T-helper 2 cell (primary cell): ENCODE measurements around the gene PTPRJ.

Source experiments
- DNase-seq, 5 experiments: peaks; one replicate each; pipeline versions ENCODE4 v3.0.0 to v3.0.0-alpha.2; 2012 to 2022

Gene PTPRJ

GRCh38 chr11:48168815-48169214 is 188.5 kb downstream of the PTPRJ start:
- no peak for DNase-seq

DNA sequence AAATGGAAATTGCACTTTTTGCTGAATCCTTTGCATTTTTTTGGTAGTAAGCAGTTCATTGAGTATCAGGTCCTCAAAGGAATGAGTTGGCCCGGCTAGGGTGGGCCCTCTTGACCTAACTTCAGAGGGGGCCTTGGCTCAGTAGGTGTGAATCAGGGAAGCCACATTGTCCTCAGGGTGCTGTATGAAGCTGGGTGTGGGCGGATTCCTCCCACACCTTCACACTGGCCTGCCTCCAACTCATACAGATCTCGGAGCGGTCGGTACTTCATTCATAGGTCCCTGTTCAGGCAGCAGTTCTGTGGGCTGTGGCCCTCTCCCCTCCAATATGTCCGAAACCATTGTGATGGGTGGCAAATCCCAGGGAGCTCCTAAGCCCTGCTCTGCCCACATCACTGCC is 188.9 kb downstream of the PTPRJ start:
- DNase-seq = no peak

DNA sequence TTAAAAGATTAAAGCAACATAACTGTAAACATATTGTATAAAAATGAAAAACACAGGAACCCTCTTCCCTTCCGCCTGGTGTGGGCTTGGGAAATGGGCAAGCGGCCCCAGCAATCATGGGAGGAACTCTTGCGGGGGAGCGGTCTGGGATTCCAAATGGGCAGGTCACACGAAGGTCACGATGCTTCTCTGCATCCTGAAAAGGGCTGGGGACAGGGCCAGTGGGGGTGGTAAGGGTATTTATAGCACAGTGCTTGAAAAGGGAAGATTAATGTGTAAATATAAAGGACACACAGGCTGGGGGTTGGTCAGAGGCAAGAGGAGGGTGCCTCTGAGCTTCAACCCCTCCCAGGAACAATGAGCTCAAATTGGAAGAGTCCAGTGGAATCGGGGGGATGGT is 189.4 kb downstream of the PTPRJ start:
- no peak for DNase-seq

GRCh38 chr11:48170241-48171233 is 190.2 kb downstream of the PTPRJ start:
- peak in 2 of 5 experiments; percentile 9 to 29 for DNase-seq

- DNase-seq = peak in 4 of 5 experiments; percentile 18 to 56 (median 46)
Observed at GRCh38 chr11:48172818-48173609, 192.7 kb downstream of the PTPRJ start.

DNA sequence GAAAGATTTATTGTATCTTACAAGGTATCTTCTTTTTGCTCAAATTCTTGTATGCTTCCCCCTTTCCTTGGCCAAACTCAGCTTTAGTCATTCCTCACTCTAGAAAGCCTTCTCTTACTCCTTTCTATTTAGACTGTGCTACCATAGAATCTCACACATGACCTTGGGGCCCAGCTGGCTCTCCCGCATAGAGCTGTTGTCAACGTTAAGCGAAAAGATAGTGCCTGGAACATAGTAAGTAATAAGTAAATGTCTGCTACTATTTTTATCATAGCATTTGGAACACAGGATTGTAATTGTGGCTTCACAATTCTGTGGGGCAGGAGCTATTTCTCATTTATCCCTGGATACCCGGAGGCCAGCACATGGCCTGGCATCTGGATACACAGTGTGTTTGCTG is 197.3 kb downstream of the PTPRJ start:
- no peak for DNase-seq

GRCh38 chr11:48180627-48181026 is 200.3 kb downstream of the PTPRJ start:
- no peak for DNase-seq

GRCh38 chr11:48182860-48183526 is 202.6 kb downstream of the PTPRJ start:
- no peak for DNase-seq

DNA sequence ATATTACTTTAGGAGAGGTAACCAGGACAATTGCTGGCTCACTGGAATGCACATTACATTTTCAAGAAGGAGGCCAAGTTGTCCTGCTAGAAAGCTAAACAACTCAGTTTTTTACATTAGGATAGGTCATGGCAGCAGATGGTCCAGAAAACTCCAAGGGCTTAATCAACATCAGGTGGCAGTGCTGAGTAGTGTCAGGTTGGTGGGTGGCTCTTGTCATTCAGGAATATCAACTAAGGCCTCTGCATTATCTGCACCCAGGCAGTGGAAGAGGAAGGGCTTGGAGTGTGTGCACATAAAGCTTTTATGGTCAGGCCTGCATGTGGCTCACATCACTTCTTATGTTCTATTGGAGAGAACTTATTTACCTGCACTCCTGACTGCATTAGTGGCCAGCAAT is 204.1 kb downstream of the PTPRJ start:
- DNase-seq = no peak

- DNase-seq = peak in 3 of 5 experiments; percentile 12 to 68 (median 32)
Observed at GRCh38 chr11:48190906-48191654, 210.7 kb downstream of the PTPRJ start.

DNA sequence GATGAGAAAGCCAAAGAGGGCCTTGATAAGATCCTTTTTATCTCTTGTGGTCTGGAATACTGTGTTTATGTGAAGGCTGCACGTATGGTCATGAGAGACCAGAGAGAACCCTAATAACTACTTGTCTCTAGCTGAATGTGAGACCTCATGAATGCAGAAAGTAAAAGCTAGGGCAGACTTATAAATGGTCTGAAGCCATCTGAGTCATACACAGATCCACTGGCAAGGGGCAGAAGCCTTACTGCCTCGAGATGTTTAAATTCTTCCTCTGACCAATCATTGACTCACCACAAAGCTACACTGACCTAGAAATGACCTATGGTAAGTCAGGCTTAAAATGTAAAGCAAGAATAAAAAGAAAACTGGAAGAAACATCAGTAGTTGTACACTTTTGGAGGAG is 213.5 kb downstream of the PTPRJ start:
- DNase-seq = no peak

DNA sequence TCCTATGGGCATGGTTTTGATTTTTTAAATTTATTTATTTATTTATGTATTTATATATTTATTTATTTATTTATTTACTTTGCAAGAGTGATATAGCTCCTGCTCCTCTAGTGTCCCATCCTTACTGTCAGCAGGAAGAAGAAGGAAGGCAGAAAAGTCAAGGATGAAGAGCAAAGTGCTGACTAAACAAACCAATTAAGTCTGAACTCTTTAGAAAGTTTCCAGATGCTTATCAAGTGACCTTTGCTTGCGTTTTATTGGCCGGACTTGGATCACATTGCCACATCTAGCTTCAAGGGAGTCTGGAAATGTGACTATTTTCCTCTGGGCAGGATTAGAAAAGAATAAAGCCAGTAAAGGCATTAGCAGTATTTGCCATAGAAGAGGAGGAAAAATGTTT is 227.5 kb downstream of the PTPRJ start:
- no peak for DNase-seq

GRCh38 chr11:48210052-48210451 is 229.7 kb downstream of the PTPRJ start:
- DNase-seq = no peak

DNA sequence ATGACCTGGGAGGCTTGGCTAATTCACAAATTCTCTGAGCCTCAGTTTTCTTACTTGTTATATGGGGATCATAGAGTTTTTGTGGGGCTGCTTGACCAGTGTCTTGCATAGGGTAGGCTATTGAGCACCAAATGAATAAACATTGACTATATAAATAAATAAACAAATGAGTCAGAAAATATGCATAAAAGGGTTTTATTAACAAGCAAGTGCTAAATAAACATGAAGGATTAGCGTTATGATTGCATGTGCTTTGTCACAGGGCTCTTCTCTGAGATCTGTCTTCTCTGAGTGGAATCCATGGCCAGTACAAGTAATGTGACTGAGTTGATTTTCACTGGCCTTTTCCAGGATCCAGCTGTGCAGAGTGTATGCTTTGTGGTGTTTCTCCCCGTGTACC is 236.2 kb downstream of the PTPRJ start, which contains the start of gene OR4B1:
Gene OR4B1 (plus strand): TSS at position 301 of the 400 bp plus-strand sequence. CDS start 0 bp downstream, at position 301.
- DNase-seq = no peak
